ENCODE measurements around the gene NECTIN2. TPM values are rescaled to one million over a fixed set of nuclear protein-coding genes. Genes with fewer than 3 reads are reported as not detected.
"Not testable (repeated sequence)": the region's sequence is repeated elsewhere in the genome, so short reads cannot be mapped to it uniquely, and the experiment has no call there.

Gene NECTIN2
- total RNA-seq, 1 experiment from 2014 or later: 73.7 TPM

DNA sequence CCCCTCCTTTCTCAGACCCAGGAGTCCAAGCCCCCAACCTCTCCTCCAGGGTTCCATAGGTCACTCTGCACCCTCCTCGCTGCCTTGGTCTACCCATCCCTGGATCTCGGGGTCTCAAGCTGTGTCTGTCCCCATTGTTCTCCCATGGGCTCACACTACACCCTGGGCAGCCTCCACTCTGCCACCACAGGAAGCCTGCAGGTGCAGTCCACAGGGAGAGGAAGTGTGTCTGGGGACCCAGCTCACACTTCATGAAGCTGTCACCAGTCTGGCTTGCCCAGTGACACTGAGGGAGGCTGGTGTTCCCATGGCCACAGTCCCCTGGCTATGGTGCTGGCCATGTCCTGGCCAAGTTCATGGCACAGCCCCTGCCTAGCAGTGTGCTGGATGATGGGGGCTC lies 5.3 kb downstream of the NECTIN2 start:
- DNase-seq (ENCODE audit: low read depth): no peak

DNA sequence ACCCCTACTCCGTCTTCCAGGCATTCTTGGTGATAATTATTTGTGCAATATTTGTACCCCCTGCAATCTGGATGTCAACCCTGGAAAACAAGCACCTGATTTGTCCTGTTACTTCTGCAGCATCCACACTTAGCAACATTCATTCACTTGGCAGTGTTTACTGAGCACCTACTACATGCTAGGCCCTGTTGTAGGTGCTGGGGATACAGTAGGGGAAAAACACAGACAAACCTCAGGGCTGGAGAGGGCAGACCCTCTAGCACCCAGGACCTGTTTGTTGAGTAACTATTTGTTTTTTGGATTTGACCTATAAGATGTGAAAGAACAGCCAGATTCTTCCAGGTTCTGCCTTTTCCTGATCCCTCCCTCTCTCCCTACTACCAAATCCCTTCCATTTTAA lies 9.5 kb downstream of the NECTIN2 start:
- DNase-seq (ENCODE audit: low read depth): no peak

DNA sequence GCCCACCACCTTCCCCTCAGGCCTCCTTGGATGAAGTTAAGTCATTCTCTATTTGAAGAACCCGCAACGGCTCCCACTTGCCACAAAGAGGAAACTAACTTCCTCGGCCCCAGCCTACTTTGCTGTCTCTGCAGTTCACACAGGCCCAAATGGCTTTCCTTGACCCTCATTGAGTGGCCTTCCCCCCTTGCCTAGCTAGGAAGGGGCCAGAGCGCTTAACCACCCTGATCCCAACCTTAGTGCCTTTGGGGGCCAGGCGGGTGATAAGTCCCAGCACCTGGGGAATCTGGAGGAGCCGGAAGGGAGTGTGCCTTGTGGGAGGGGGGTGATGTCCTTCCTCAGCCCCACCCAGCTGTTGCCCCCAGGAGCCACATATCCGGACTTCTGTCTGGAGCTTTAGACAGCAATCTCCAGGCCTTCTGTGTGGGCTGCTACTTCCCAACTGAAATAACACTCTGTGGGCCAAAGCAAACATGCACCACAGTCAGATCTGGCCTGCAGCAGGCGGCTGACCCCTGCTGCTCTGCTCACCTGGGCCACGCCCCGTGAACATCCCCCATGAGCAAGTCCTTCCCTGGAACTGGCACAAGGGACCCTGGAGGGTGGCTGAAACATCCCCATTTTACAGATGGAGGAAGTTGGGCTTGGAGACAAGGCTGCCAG lies 10.5 kb downstream of the NECTIN2 start:
- peak; percentile 70 for DNase-seq (ENCODE audit: low read depth)

DNA sequence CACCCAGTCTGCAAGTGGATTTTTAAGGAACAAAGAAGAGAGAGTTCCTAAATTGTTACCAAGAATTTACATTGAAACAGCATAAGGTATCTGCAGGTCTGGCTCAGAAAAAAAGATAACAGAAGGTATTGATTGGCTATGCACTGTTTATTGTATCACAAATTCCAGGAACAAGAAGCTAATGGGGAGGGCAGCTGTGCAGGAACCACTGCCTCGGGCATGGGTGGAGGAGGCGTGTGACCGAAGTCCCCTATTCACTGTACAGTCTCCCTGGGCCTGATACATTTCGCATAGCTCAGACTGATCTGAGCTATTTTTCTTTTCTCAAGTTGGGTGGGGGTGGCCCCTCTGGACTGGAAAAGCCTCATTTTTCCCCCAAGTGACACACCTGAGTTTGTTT lies 11.7 kb downstream of the NECTIN2 start:
- DNase-seq (ENCODE audit: low read depth): no peak

DNA sequence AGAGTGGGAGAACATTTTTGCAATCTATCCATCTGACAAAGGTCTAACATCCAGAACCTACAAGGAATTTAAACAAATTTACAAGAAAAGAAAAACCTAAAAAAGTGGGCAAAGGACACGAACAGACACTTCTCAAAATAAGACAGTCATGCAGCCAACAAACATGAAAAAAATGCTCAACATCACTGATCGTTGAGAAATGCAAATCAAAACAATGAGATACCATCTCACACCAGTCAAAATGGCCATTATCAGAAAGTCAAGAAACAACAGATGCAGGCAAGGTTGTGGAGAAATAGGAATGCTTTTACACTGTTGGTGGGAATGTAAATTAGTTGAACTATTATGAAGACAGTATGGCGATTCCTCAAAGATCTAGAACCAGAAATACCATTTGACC lies 15.5 kb downstream of the NECTIN2 start:
- DNase-seq (ENCODE audit: low read depth): not testable (repeated sequence)

DNA sequence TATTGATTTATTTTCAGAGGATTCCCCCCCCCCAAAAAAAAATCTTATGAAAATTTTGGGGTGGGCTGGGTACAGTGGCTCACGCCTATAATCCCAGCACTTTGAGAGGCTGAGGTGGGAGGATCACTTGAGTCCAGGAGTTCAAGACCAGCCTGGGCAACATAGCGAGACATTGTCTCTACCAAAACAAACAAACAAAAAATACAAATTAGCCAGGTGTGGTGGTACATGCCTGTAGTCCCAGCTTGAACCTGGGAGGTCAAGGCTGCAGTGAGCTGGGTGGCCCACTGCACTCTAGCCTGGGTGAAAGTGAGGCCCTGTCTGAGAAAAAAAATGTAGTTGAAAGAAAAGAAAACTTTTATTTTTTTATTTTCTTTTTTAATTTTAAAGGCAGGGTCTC lies 17.9 kb downstream of the NECTIN2 start:
- no peak for DNase-seq (ENCODE audit: low read depth)

DNA sequence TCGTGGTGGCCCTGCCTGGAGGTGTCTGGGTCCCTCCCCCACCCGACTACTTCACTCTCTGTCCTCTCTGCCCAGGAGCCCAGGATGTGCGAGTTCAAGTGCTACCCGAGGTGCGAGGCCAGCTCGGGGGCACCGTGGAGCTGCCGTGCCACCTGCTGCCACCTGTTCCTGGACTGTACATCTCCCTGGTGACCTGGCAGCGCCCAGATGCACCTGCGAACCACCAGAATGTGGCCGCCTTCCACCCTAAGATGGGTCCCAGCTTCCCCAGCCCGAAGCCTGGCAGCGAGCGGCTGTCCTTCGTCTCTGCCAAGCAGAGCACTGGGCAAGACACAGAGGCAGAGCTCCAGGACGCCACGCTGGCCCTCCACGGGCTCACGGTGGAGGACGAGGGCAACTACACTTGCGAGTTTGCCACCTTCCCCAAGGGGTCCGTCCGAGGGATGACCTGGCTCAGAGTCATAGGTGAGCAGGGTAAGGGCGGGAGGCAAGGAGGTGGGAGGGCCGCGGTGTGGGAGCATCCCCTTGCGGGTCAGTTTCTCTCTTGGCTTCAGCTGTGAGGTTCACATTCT lies 19.2 kb downstream of the NECTIN2 start:
- no peak for DNase-seq (ENCODE audit: low read depth)

DNA sequence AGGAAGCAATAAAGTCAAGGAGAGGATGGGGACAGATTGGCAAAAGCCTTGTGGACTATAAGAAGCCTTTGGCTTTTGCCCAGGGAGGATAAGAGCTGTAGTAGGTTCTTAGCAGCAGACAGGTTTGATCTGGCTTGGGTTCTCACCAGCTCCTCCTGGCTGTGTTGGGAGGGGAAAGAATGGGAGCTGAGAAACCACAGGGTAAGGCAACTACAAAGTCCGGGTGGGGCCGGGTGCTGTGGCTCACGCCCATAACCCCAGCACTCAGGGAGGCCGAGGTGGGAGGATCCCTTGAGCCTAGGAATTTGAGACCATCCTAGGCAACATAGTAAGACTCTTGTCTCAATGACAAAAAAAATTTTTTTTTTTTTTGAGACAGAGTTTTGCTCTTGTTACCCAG lies 20.6 kb downstream of the NECTIN2 start:
- no peak for DNase-seq (ENCODE audit: low read depth)

DNA sequence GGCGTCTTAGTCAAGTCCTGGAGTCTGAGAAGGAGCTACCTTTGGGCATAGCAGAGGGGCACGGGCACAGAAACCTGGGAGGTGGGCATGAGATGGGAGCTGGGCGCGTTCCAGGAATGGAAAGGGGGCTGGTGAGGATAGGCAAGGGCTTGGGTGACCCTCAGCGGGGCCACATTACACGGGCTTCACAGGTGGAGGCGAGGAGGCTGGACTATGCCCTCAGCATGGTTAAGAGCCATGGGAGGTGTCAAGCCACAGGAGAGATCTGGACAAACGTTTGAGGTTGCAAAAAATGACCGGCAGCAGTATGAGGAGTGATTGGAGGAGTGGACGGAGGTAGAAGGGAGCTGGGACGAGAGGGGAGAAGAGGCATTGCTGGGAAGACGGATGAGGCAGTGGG lies 21.5 kb downstream of the NECTIN2 start:
- no peak for DNase-seq (ENCODE audit: low read depth)

DNA sequence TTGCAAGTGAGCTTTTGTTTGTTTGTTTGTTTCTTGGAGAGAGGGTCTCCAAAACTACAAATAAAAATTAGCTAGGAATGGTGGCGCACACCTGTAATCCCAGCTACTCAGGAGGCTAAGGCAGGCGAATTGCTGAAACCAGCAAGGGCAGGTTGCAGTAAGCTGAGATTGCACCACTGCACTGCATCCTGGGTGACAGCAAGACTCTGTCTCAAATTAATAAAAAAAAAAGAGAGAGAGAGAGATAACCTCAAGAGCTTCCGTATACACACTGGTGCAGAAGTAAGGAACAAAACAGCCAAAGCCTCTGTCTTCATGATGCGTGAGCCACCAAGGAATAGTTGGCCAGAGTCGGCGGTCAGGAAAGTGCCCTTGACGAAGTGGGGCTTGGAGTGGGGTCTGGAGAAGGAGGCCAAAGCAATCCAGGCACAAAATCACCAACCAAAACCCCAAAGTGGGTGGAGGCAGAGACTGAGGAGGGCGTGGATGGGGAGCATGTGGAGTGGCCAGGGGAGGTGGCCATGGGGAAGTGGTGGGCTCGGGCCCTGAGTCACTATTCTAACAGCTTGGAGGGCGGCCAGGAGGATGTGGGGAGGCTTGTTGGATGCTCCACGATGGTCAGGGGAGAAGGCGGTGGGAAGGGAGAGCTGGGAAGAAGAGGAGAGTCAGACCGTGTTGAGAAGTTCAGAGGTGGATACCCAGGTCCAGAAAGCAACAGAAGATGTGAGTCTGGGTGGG lies 23.8 kb downstream of the NECTIN2 start:
- peak; percentile 97 for DNase-seq (ENCODE audit: low read depth)

DNA sequence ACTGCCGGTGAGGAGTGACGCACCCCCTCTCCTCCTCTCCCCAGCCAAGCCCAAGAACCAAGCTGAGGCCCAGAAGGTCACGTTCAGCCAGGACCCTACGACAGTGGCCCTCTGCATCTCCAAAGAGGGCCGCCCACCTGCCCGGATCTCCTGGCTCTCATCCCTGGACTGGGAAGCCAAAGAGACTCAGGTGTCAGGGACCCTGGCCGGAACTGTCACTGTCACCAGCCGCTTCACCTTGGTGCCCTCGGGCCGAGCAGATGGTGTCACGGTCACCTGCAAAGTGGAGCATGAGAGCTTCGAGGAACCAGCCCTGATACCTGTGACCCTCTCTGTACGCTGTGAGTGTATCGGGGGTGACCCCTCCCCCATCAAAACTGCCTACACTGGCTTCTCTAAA lies 25.7 kb downstream of the NECTIN2 start:
- DNase-seq (ENCODE audit: low read depth): no peak

DNA sequence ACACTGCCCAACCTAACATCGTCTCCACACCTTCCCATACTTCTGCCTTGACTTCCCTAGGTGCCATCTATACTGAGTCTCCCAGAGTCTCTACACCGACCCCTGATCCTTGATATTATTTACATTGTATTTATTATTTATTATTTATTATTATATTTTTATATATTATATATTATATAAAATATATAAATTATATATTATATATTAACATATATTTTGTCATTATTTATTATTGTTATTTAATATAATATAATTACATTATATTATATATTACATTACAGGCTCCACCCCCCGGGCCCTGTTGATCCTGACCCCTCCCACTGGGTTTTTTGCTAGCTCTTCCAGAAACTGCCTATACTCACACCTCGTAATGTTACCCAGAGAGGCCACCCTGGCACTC lies 26.6 kb downstream of the NECTIN2 start:
- no peak for DNase-seq (ENCODE audit: low read depth)

DNA sequence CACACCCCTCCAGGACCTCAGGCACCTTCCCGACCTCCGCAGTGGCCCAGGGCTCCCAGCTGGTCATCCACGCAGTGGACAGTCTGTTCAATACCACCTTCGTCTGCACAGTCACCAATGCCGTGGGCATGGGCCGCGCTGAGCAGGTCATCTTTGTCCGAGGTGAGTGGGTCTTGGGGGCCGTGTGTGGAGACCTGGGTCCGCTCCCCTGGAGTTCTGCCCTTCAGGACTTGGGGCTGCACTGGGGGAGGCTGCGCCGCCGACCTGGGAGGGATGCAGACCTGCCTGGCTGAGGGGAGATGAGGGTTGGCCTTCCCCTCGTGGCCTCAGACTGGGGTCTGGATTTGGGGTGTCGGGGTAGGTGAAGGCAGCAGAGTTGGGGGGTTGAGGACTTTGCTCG lies 28.2 kb downstream of the NECTIN2 start:
- no peak for DNase-seq (ENCODE audit: low read depth)

DNA sequence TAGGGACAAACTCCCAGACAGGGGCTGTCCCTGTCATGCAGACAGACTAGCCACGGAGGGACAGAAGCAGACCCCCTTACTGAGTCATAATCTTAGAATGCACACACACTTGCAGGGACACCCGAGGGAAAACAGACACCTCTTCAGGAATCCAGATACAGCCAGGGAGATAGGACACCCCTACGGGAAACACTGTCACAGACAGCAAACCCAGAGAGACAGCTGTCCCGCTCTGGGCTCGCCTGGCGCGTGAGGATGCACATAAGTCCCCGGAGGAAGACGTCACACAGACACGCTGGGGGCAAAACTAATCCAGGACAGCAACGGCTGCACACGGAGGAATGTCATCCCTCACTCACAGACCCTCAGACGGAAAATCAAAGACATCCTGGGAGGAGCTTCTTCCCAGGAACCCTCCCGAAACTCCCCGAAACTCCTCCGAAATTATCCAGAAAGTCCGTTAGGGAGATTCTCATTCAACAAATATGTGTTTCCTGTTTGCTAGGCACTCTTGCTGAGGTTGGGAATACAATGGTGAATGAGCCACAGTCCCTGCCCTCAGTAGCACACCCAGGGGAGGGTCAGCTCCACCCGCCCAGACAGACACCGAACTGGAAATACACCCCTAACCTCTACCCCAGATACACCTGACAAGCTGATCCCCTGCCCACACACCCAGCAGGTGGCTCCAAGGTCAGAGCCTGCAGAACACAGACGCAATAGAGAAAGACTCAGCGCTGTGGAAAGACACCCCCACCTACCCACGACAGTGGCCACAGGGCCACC lies 29.8 kb downstream of the NECTIN2 start:
- DNase-seq (ENCODE audit: low read depth): peak; percentile 75

DNA sequence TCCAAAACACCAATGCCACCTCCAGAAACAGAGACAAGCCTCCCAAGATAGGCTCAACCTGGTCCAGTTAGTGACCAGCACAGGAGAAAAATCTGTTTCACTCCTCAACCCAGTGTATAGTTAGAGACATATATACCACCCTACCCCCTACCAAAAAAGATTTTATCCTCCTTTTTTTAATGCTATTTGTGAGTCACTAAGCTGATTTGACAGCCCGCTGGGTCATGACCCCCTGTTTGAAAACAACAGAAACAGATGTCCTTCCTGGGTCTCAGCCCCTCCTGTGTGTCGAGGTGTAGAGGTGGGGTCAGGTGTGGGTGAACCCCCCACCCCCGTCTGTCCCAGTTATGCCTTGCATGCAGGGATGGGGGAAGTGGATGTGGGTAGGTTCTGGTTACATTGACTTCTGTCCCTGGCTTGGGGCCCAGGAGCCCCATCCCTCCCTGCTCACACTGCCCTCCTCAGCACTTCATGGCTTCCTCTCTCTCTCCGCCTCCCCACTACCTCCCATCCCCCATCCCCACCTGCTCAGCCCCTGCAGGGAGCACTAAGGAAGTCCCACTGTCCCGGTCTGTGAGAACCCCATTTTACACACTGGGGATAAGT lies 30.9 kb downstream of the NECTIN2 start:
- DNase-seq (ENCODE audit: low read depth): peak; percentile 34

DNA sequence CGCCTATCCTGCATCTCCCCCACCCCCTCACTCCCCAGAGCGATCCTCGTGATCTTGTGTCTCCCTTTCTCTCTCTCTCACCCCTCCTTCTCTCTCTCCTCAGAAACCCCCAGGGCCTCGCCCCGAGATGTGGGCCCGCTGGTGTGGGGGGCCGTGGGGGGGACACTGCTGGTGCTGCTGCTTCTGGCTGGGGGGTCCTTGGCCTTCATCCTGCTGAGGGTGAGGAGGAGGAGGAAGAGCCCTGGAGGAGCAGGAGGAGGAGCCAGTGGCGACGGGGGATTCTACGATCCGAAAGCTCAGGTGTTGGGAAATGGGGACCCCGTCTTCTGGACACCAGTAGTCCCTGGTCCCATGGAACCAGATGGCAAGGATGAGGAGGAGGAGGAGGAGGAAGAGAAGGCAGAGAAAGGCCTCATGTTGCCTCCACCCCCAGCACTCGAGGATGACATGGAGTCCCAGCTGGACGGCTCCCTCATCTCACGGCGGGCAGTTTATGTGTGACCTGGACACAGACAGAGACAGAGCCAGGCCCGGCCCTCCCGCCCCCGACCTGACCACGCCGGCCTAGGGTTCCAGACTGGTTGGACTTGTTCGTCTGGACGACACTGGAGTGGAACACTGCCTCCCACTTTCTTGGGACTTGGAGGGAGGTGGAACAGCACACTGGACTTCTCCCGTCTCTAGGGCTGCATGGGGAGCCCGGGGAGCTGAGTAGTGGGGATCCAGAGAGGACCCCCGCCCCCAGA lies 32.2 kb downstream of the NECTIN2 start:
- no peak for DNase-seq (ENCODE audit: low read depth)

DNA sequence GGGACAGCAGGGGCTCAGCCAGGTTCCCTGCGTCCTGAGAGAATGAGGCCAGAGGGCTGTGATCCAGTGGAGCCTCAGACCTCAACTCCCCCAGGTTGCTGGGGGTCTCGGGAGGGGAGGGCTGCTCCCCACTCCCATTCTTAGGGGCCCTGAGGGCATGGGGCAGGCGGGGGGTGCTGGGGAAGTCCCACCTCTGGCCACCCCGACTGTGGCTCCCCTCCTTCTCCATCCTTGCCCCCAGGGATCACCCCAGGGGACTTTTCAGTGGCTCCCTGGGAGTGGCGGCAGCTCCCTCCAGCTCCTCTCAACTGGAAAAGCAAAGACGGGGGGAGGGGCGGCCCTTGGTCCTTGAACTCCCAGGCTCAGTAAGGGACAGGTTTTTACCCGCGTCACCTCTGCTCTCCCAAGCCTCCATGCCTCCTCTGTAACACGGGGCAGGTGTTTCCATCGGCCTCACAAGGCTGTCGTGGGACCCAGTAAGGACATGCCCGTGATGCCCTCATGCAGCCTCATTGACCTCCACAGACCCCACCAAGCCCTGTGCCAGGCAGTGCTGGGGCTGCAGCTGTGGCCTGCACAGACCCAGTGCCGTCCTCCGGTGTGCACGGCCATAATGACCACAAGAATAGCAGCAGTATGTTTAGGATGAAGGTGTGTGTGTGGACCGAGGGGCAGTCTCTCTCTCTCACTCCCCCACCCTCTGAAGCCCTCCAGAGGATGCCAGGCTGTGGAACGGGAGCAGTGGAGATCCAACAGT lies 33.4 kb downstream of the NECTIN2 start:
- no peak for DNase-seq (ENCODE audit: low read depth)

DNA sequence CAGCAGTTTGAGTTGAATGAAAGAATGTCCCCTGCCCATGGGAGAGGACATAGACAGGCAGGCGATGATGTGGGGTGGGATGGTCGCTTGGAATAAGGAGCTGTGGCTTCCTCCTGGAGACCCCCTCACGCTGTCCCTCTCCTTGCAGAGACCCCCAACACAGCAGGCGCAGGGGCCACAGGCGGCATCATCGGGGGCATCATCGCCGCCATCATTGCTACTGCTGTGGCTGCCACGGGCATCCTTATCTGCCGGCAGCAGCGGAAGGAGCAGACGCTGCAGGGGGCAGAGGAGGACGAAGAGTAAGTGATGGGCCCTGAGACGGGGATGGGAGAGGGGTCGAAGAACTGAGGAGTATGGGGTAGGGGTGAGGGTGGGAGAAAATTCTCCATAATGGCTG lies 36.0 kb downstream of the NECTIN2 start:
- no peak for DNase-seq (ENCODE audit: low read depth)

DNA sequence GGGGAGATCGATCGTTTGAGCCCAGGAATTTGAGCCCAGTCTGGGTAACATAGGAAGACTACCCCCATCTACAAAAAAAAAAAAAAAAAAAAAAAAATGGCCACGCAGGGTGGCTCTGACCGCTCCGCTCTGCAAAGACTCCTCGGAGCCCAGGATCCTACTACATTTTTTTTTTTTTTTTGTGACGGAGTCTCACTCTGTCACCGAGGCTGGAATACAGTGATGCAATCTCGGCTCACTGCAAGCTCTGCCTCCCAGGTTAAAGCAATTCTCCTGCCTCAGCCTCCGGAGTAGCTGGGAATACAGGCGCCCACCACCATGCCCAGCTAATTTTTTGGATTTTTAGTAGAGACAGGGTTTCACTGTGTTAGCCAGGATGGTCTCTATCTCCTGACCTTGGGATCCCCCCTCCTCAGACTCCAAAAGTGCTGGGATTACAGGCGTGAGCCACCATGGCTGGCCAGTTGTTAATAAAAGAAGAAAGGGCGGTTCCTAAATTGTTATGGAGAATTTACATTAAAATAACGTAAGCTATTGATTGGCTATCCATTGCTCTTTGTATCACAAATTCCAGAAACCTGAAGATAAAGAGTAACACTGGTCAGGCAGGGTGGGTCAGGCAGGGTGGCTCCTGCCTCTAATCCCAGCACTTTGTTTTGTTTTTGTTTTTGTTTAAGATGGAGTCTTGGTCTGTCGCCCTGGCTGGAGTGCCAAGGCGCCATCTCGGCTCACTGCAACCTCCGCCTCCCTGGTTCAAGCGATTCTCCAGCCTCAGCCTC lies 36.7 kb downstream of the NECTIN2 start:
- DNase-seq (ENCODE audit: low read depth): not testable (repeated sequence)

DNA sequence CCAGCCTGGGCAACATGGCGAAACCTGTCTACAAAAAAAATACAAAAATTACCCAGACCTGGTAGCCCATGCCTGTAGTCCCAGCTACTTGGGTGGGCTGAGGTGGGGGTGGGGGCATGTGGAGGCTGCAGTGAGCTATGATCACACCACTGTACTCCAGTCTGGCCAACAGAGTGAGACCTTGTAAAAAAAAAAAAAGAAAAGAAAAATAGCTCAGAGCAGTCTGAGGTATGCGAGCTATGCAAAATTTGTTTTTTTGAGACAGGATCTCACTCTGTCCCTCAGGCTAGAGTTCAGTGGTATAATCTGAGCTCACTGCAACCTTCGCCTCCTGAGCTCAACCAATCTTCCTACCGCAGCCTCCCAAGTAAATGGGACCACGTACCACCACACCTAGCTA lies 37.8 kb downstream of the NECTIN2 start:
- DNase-seq (ENCODE audit: low read depth): no peak
